Kidney (tissue), 14 donors: Measurements from ENCODE around the gene MRPS2. TPM values are rescaled to one million over a fixed set of nuclear protein-coding genes. Genes with fewer than 3 reads are reported as not detected.

Source experiments
- DNase-seq, 5 donors: peaks; one replicate each; pipeline ENCODE4 v3.0.0-alpha.2; 2013 to 2020
- FAIRE-seq: peaks from 2 replicates; lab custom pipeline; 2012; peaks lifted over from hg19 to GRCh38; lab: Jason Lieb, UNC
- H3K27ac ChIP-seq, 2 donors: one replicate each; pipeline ENCODE4 v1.7.0; 2013; ENCODE audit warnings: low read depth in 2 of 2, low read length in 2 of 2, inconsistent platforms in 1 of 2
- H3K27me3 ChIP-seq: one replicate; pipeline ENCODE4 v1.7.1; 2013; ENCODE audit warnings: low read length, inconsistent platforms; ENCODE audit not compliant: control insufficient read depth, insufficient read depth
- H3K36me3 ChIP-seq, 3 donors: one replicate each; pipeline versions ENCODE4 v1.7.0 to v1.7.1; 2013; ENCODE audit warnings: low read length in 3 of 3, control low read depth in 1 of 3, inconsistent platforms in 1 of 3; ENCODE audit not compliant: insufficient read depth in 3 of 3, control insufficient read depth in 2 of 3
- H3K4me1 ChIP-seq, 3 donors: one replicate each; pipeline versions ENCODE4 v1.7.0 to v1.7.1; 2013; ENCODE audit warnings: low read length in 3 of 3, inconsistent platforms in 1 of 3, low read depth in 1 of 3; ENCODE audit not compliant: control insufficient read depth in 2 of 3, insufficient read depth in 2 of 3
- H3K4me3 ChIP-seq, 3 donors: one replicate each; pipeline versions ENCODE4 v1.7.0 to v1.8.1; 2013; ENCODE audit warnings: low read length in 3 of 3, control low read depth in 1 of 3, inconsistent platforms in 1 of 3
- H3K9ac ChIP-seq, 3 donors: one replicate each; pipeline versions ENCODE4 v1.7.0 to v1.7.1; 2013; ENCODE audit warnings: low read length in 3 of 3, control low read depth in 1 of 3, inconsistent platforms in 1 of 3
- H3K9me3 ChIP-seq, 3 donors: one replicate each; pipeline versions ENCODE4 v1.7.0 to v1.7.1; 2013; ENCODE audit warnings: low read length in 3 of 3, control low read depth in 1 of 3, inconsistent platforms in 1 of 3; ENCODE audit not compliant: control insufficient read depth in 2 of 3, insufficient read depth in 1 of 3
- intact Hi-C: fragments of 100-400 bp; cut with DNase I; formaldehyde crosslinking; loops from one replicate; pipeline ENCODE4 v1.11.1; 2022
- polyA plus RNA-seq: library from polyadenylated mRNA; stranded (reverse); fragments of 350-450 nt; fragmentation: Illumina TruSeq; extraction: RNeasy Lipid Tissue Mini Kit (QIAGEN cat#74804); gene quantifications from one replicate; pipeline ENCODE4 v1.2.3, GENCODE V29; 2014; ENCODE audit warnings: low read depth, low replicate concordance; ENCODE audit not compliant: insufficient read depth
- total RNA-seq: library from RNA; stranded (reverse); fragmentation: NEBNext Ultra II Directional; extraction: Animal tissue kit (Norgen Biotek cat#: 25700); gene quantifications from one replicate; pipeline ENCODE4 v1.2.1, GENCODE V29; 2021
- TF ChIP-seq, protein P1 (sequence below): IDR thresholded peaks from 3 replicates; pipeline ENCODE4 v1.5.1; 2012; ENCODE audit warnings: mild to moderate bottlenecking, moderate library complexity, borderline replicate concordance; ENCODE audit not compliant: insufficient read depth; ENCODE audit errors: extremely low read depth
- donor health status: control.
- donor health status: control.
- donor health status: control.
- donor health status: control.
- donor health status: control.
- donor health status: DM: yes; HTN: yes; CAD: no.
- donor health status: Normal renal cell carcinoma (clear cell type).

The MRPS2 gene
- total and polyA plus RNA-seq, 2 donors from 2014 or later: 29.1 to 92.7 TPM

DNA sequence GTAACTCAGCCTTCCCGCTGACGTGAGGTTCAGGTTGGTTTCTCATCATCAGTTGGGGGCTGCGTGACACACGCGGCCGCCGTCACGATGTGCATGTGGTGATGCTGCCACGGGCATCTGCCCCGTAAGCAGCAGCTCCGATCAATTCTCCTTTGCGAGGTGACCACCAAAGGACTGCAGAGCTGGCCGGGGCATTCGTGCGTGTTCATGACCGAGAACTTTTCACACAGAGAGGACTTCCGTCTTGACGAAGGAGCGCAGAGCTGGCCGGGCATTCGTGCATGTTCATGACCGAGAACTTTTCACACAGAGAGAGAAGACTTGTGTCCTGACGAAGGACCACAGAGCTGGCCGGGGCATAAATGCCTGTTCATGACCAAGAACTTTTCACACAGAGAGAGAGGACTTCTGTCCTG lies 16.9 kb downstream of the MRPS2 start:
- FAIRE-seq (no peak), DNase-seq (no peak)
- H3K27me3 ChIP-seq: no peaks in the 10 kb centered on the region
- H3K36me3 ChIP-seq: no peaks in the 10 kb centered on the region
- TF ChIP-seq, protein P1, sequence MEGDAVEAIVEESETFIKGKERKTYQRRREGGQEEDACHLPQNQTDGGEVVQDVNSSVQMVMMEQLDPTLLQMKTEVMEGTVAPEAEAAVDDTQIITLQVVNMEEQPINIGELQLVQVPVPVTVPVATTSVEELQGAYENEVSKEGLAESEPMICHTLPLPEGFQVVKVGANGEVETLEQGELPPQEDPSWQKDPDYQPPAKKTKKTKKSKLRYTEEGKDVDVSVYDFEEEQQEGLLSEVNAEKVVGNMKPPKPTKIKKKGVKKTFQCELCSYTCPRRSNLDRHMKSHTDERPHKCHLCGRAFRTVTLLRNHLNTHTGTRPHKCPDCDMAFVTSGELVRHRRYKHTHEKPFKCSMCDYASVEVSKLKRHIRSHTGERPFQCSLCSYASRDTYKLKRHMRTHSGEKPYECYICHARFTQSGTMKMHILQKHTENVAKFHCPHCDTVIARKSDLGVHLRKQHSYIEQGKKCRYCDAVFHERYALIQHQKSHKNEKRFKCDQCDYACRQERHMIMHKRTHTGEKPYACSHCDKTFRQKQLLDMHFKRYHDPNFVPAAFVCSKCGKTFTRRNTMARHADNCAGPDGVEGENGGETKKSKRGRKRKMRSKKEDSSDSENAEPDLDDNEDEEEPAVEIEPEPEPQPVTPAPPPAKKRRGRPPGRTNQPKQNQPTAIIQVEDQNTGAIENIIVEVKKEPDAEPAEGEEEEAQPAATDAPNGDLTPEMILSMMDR: no peak
- no peak overlapping the region for H3K9ac ChIP-seq
- no peaks in the 10 kb centered on the region for H3K9me3 ChIP-seq
- intact Hi-C loops: no loop called here
- no peaks in the 10 kb centered on the region for H3K4me1 ChIP-seq
- H3K4me3 ChIP-seq: no peak overlapping the region
- H3K27ac ChIP-seq: no peak overlapping the region

DNA sequence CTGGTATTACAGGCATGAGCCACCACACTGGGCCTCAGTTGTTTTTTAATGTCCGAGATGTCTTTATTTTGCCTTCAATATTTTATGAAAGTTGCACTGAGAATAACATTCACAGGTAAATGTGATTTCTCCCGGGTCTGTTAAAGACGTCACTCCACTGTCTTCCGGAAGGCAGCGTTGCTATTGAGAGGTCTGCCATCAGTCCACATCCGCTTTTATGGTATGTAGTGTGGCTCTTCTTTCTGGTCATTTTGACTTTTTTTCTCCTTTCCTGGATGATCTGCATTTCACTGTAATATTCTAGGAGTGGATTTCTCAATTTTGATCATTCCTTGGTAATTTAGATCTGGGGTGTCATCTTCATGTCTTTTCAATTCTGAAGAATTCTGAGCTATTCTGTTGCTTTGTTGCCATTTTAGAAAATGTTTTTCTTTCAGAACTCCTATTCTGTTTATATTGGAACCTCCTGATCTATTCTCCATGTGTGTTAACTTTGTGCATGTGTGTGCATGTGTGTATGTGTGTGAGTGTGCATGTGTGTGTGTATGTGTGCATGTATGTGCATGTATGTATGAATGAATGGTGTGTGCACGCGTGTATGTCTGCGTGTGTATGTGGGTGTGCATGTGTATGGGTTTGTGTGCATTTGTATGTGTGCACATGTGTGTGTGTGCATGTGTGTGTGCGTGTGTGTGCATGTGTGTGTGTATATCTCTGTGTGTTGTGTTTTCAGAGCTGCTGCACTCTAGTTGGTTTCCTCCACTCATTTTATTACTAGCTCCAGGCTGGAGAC lies 18.9 kb downstream of the MRPS2 start:
- no peak for DNase-seq
- H3K9me3 ChIP-seq: no peaks in the 10 kb centered on the region
- no peak overlapping the region for H3K27ac ChIP-seq
- no peaks in the 10 kb centered on the region for H3K4me1 ChIP-seq
- TF ChIP-seq, protein P1: no peak
- H3K4me3 ChIP-seq: peak overlapping the region in 1 of 3 donors; percentile 30
- FAIRE-seq: no peak
- H3K9ac ChIP-seq: no peak overlapping the region
- H3K27me3 ChIP-seq: no peaks in the 10 kb centered on the region
- no peaks in the 10 kb centered on the region for H3K36me3 ChIP-seq
- intact Hi-C loops: no loop called here

DNA sequence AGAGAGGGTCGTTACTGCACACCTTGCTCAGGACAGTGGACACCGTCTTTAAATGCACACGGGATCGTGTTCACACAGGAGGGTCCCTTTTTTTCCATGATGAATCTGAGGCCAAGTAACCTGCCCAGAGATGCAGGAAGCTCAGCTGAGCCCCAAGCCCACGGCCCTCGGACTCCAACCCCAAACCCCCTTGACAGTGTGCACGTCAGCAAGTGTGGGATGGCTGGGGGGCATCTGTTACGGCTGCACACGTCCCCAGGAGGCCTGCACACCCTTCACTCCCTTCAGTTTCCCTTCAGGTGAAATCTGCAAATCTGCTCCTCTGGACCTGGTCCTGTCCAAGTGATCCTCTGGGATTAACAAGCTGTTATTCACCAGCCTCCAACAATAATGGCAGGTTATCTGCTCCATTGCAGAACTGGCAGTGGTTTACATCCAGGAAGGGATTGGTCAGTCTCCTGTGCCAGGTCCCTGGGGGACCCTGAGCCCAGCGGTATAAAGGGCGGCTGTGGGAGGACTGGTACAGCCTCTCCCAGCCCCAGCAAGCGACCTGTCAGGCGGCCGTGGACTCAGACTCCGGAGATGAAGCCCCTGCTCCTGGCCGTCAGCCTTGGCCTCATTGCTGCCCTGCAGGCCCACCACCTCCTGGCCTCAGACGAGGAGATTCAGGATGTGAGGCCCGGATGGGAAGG lies 20.6 kb downstream of the MRPS2 start, which contains the start of gene LCN1:
TSS of gene LCN1 (plus strand) at position 525 of the 692 bp plus-strand sequence. CDS start at position 583, 58 bp downstream.
- H3K27me3 ChIP-seq: no peaks in the 10 kb centered on the region
- H3K27ac ChIP-seq: no peak within 1 kb of the TSS
- no peak within 1 kb of the TSS for H3K9ac ChIP-seq
- no peaks in the 10 kb centered on the region for H3K36me3 ChIP-seq
- intact Hi-C loops: no loop called here
- DNase-seq: no peak
- no peaks in the 10 kb centered on the region for H3K4me1 ChIP-seq
- TF ChIP-seq, protein P1: no peak
- no peaks in the 10 kb centered on the region for H3K9me3 ChIP-seq
- no peak for FAIRE-seq
- no peak within 1 kb of the TSS for H3K4me3 ChIP-seq
